ENCODE measurements around the gene C17orf107.
A peak's percentile ranks its signal among the peaks of the same experiment; 100 is the strongest.

Gene C17orf107

GRCh38 chr17:4938688-4939545, 39.6 kb downstream of the C17orf107 start:
- DNase-seq (ENCODE audit: extremely low read depth, insufficient read length): peak; percentile 42
- H3K36me3 ChIP-seq (ENCODE audit: control insufficient read depth, insufficient read depth, low read length): peaks cover 21% of the 10 kb centered on the region
- no peak for TF ChIP-seq CTCF (IDR thresholded peaks at IDR 0.05; ENCODE audit: insufficient read depth, low read length, poor library complexity, severe bottlenecking)
- no peaks in the 10 kb centered on the region for H3K27me3 ChIP-seq (replicated peaks; ENCODE audit: control insufficient read depth, insufficient read depth, low read length)
- peak overlapping the region; percentile 89 for H3K4me3 ChIP-seq (replicated peaks; ENCODE audit: low read depth, low read length)

GRCh38 chr17:4939546-4939795, 40.1 kb downstream of the C17orf107 start:
- peaks cover 22% of the 10 kb centered on the region for H3K36me3 ChIP-seq (ENCODE audit: control insufficient read depth, insufficient read depth, low read length)
- no peak for DNase-seq (ENCODE audit: extremely low read depth, insufficient read length)
- no peak for TF ChIP-seq CTCF (IDR thresholded peaks at IDR 0.05; ENCODE audit: insufficient read depth, low read length, poor library complexity, severe bottlenecking)
- peak overlapping the region; percentile 89 for H3K4me3 ChIP-seq (replicated peaks; ENCODE audit: low read depth, low read length)
- H3K27me3 ChIP-seq (replicated peaks; ENCODE audit: control insufficient read depth, insufficient read depth, low read length): no peaks in the 10 kb centered on the region

- peak; percentile 100 for DNase-seq (ENCODE audit: extremely low read depth, insufficient read length)
- Histone ChIP-seq H3K27me3 (replicated peaks; ENCODE audit: control insufficient read depth, insufficient read depth, low read length) (no peaks in the 10 kb centered on the region), H3K4me3 (replicated peaks; ENCODE audit: low read depth, low read length) (peak within 1 kb of the TSS; percentile 89), H3K36me3 (ENCODE audit: control insufficient read depth, insufficient read depth, low read length) (peaks cover 26% of the 10 kb centered on the region)
- no peak for TF ChIP-seq CTCF (IDR thresholded peaks at IDR 0.05; ENCODE audit: insufficient read depth, low read length, poor library complexity, severe bottlenecking)
Observed at GRCh38 chr17:4939796-4940554, 40.6 kb downstream of the C17orf107 start, which contains the start of the genes RNF167 and SLC25A11. RNF167 (plus strand) TSS chr17:4940268; CDS start chr17:4940910, 642 bp downstream. SLC25A11 (minus strand) TSS chr17:4940046; CDS start chr17:4939910, 136 bp downstream.

GRCh38 chr17:4940555-4941318, 41.4 kb downstream of the C17orf107 start:
- Histone ChIP-seq H3K4me3 (replicated peaks; ENCODE audit: low read depth, low read length) (peak overlapping the region; percentile 89), H3K27me3 (replicated peaks; ENCODE audit: control insufficient read depth, insufficient read depth, low read length) (no peaks in the 10 kb centered on the region), H3K36me3 (ENCODE audit: control insufficient read depth, insufficient read depth, low read length) (peaks cover 28% of the 10 kb centered on the region)
- no peak for TF ChIP-seq CTCF (IDR thresholded peaks at IDR 0.05; ENCODE audit: insufficient read depth, low read length, poor library complexity, severe bottlenecking)
- DNase-seq (ENCODE audit: extremely low read depth, insufficient read length): peak; percentile 66

GRCh38 chr17:4941319-4941610, 41.9 kb downstream of the C17orf107 start:
- peaks cover 30% of the 10 kb centered on the region for H3K36me3 ChIP-seq (ENCODE audit: control insufficient read depth, insufficient read depth, low read length)

More at GRCh38 chr17:4941319-4941610, 41.9 kb downstream of the C17orf107 start:
- TF ChIP-seq CTCF (IDR thresholded peaks at IDR 0.05; ENCODE audit: insufficient read depth, low read length, poor library complexity, severe bottlenecking): no peak
- Histone ChIP-seq H3K4me3 (replicated peaks; ENCODE audit: low read depth, low read length) (peak overlapping the region; percentile 89), H3K27me3 (replicated peaks; ENCODE audit: control insufficient read depth, insufficient read depth, low read length) (no peaks in the 10 kb centered on the region)
- DNase-seq (ENCODE audit: extremely low read depth, insufficient read length): no peak

Measured in GM06990 (cell line).